GM12878 (cell line): ENCODE data around the gene CR1. TPM values are rescaled to one million over a fixed set of nuclear protein-coding genes. Genes with fewer than 3 reads are reported as not detected.

Source experiments
- ATAC-seq: fragments of 200-7000 bp; cut with Tn5 transposase; 3 replicates; pipeline ENCODE4 v1.9.1; 2020; ENCODE audit warnings: mild to moderate bottlenecking, moderate library complexity
- BruUV-seq: library from RNA; stranded (reverse); fragments of 400-500 nt; replicated peaks from 2 replicates; lab custom pipeline; 2021; lab: Mats Ljungman, UMichigan
- CTCF ChIA-PET: fragments of 300-600 bp; sonication (Branson Sonifier 250); formaldehyde crosslinking; extraction: SDS; loops from one replicate; lab custom pipeline; 2021; ENCODE audit warnings: inconsistent platforms; lab: Yijun Ruan, JAX
- POLR2A ChIA-PET: fragments of 350-600 bp; formaldehyde crosslinking; extraction: SDS; loops from one replicate; lab custom pipeline; 2021; ENCODE audit warnings: inconsistent platforms; lab: Charles Lee
- RAD21 ChIA-PET: fragments of 300-600 bp; sonication (Branson Sonifier 250); formaldehyde crosslinking; loops from one replicate; lab custom pipeline; 2023; ENCODE audit warnings: antibody characterized with exemption; ENCODE audit not compliant: unreplicated experiment; lab: Charles Lee
- SMC1A ChIA-PET: fragments of 300-600 bp; sonication (Branson Sonifier 250); formaldehyde crosslinking; loops from one replicate; lab custom pipeline; 2023; ENCODE audit not compliant: unreplicated experiment, uncharacterized antibody; lab: Charles Lee
- DNase-seq: peaks from one replicate; pipeline ENCODE4 v3.0.0-alpha.2; 2011; ENCODE audit warnings: low read depth, low spot score
- FAIRE-seq: peaks from 3 replicates; lab custom pipeline; 2011; peaks lifted over from hg19 to GRCh38; lab: Jason Lieb, UNC
- H2AFZ ChIP-seq: 2 replicates; pipeline ENCODE4 v1.6.0; 2011; ENCODE audit warnings: low read depth, low read length, control low read depth; ENCODE audit not compliant: control insufficient read depth
- H3K27ac ChIP-seq: 2 replicates; pipeline ENCODE4 v1.5.1; 2011; ENCODE audit warnings: control low read depth; ENCODE audit not compliant: control insufficient read depth, insufficient read depth
- H3K27me3 ChIP-seq, 2 experiments: replicated peaks in 1 of 2; 2 replicates each; pipeline versions ENCODE4 v1.6.0 to v1.6.1; 2011; ENCODE audit warnings: low read length in 1 of 2; ENCODE audit not compliant: control insufficient read depth in 2 of 2, insufficient read depth in 2 of 2
- H3K36me3 ChIP-seq, 2 experiments: 2 replicates each; pipeline ENCODE4 v1.5.1; 2011; ENCODE audit warnings: low read length in 1 of 2; ENCODE audit not compliant: control insufficient read depth in 2 of 2, insufficient read depth in 2 of 2
- H3K4me1 ChIP-seq: 2 replicates; pipeline ENCODE4 v1.6.1; 2011; ENCODE audit warnings: mild to moderate bottlenecking, low read length, moderate library complexity, mixed read lengths; ENCODE audit not compliant: control insufficient read depth, insufficient read depth
- H3K4me2 ChIP-seq: 2 replicates; pipeline ENCODE4 v1.6.0; 2011; ENCODE audit warnings: control low read depth; ENCODE audit not compliant: control insufficient read depth, insufficient read depth
- H3K4me3 ChIP-seq: fragments of 200-600 bp; sonication (generic); 2 replicates; pipeline ENCODE4 v1.5.1; 2016
- H3K79me2 ChIP-seq: 2 replicates; pipeline ENCODE4 v1.6.0; 2011; ENCODE audit warnings: low read length; ENCODE audit not compliant: control insufficient read depth, insufficient read depth
- H3K9ac ChIP-seq: 2 replicates; pipeline ENCODE4 v1.8.0; 2011; ENCODE audit warnings: low read length, control low read depth, mixed read lengths; ENCODE audit not compliant: control insufficient read depth, insufficient read depth
- H3K9me3 ChIP-seq: replicated peaks from 3 replicates; pipeline ENCODE4 v1.5.1; 2011; ENCODE audit warnings: mild to moderate bottlenecking, low read length; ENCODE audit not compliant: control insufficient read depth, insufficient read depth
- H4K20me1 ChIP-seq: 2 replicates; pipeline ENCODE4 v1.6.0; 2011; ENCODE audit not compliant: control insufficient read depth, insufficient read depth
- EGR1 ChIP-seq, 2 experiments: IDR thresholded peaks; 1 replicate in 1 of 2; 2 replicates in 1 of 2; pipeline ENCODE4 v1.6.1; 2011 to 2012; ENCODE audit warnings: low read depth in 2 of 2, low read length in 2 of 2, borderline replicate concordance in 1 of 2, mild to moderate bottlenecking in 1 of 2, moderate library complexity in 1 of 2
- EZH2 ChIP-seq: IDR thresholded peaks from 2 replicates; pipeline ENCODE4 v1.6.1; 2012; ENCODE audit warnings: low read depth, mild to moderate bottlenecking, control low read depth, inconsistent platforms, low read length, borderline replicate concordance; ENCODE audit not compliant: control insufficient read depth
- GABPA ChIP-seq: IDR thresholded peaks from 2 replicates; pipeline ENCODE4 v1.6.1; 2014; ENCODE audit warnings: antibody characterized with exemption, low read depth, mild to moderate bottlenecking, inconsistent platforms
- IKZF1 ChIP-seq: fragments of 450-650 bp; conservative IDR thresholded peaks from 2 replicates; pipeline ENCODE4 v1.6.1; 2017; ENCODE audit warnings: antibody characterized with exemption, mild to moderate bottlenecking
- MEF2A ChIP-seq: IDR thresholded peaks from 2 replicates; pipeline ENCODE4 v1.6.1; 2011; ENCODE audit warnings: low read depth, mild to moderate bottlenecking, low read length, moderate library complexity; ENCODE audit not compliant: insufficient read depth
- MTA3 ChIP-seq: IDR thresholded peaks from 2 replicates; pipeline ENCODE4 v1.6.1; 2012; ENCODE audit warnings: low read length, inconsistent platforms, borderline replicate concordance
- NFIC ChIP-seq: IDR thresholded peaks from 2 replicates; pipeline ENCODE4 v1.6.1; 2012; ENCODE audit warnings: low read depth, mild to moderate bottlenecking, inconsistent platforms, low read length, moderate library complexity
- POLR2AphosphoS2 ChIP-seq: IDR thresholded peaks from 2 replicates; pipeline ENCODE4 v1.6.1; 2011; ENCODE audit warnings: low read depth, mild to moderate bottlenecking, low read length, improper control_type of control experiment, moderate library complexity
- RBBP5 ChIP-seq: fragments of 200-600 bp; sonication (generic); conservative IDR thresholded peaks from 2 replicates; pipeline ENCODE4 v1.6.1; 2016
- ZNF217 ChIP-seq: fragments of 450-650 bp; IDR thresholded peaks from 2 replicates; pipeline ENCODE4 v1.6.1; 2017; ENCODE audit warnings: antibody characterized with exemption, mild to moderate bottlenecking
- WGBS: methylation state at CpG from one replicate; pipeline ENCODE4 v1.1.6; 2016; ENCODE audit warnings: low lambda C conversion rate; ENCODE audit not compliant: insufficient replicate concordance, insufficient coverage; ENCODE audit errors: missing lambda C conversion rate; 5-methylcytosine and 5-hydroxymethylcytosine counted together
- in situ Hi-C: fragments of 300-500 bp; cut with MboI; formaldehyde crosslinking; loops from 9 replicates; pipeline ENCODE4 v1.14.3; 2018; ENCODE audit warnings: mixed read lengths
- intact Hi-C: fragments of 100-400 bp; cut with micrococcal nuclease; formaldehyde crosslinking; loops from one replicate; pipeline ENCODE4 v1.14.2; 2022; ENCODE audit not compliant: unreplicated experiment
- polyA plus RNA-seq, 11 experiments: library from polyadenylated mRNA; depleted of rRNA in 4 of 11; unstranded in 6 of 11; stranded (reverse) in 5 of 11; fragments of >200 nt; fragmentation: Nextera tagmentation in 4 of 11; fragmentation: Illumina TruSeq in 1 of 11; extraction: Ambion mirVana in 4 of 11; extraction: Trizol in 1 of 11; gene quantifications; 1 replicate in 1 of 11; 2 replicates in 10 of 11; pipeline versions ENCODE4 v1.2.1 to v1.2.3, GENCODE V29; 2011 to 2016; ENCODE audit warnings: inconsistent platforms in 2 of 11, missing spikeins in 2 of 11, low read depth in 1 of 11
- total RNA-seq, 4 experiments: library from RNA; depleted of rRNA in 3 of 4; stranded (reverse); fragments of >200 nt in 3 of 4; fragmentation: Illumina TruSeq in 1 of 4; extraction: Trizol in 1 of 4; gene quantifications; 2 replicates each; pipeline versions ENCODE4 v1.2.1 to v1.2.3, GENCODE V29; 2013 to 2021
- TF ChIP-seq, protein P1 (sequence below): fragments of 450-650 bp; IDR thresholded peaks from 2 replicates; pipeline ENCODE4 v1.6.1; 2018; ENCODE audit warnings: borderline replicate concordance, mild to moderate bottlenecking; ENCODE audit not compliant: partially characterized antibody
- TF ChIP-seq, protein P2 (sequence below): fragments of 450-650 bp; IDR thresholded peaks from 2 replicates; pipeline ENCODE4 v1.6.1; 2016; ENCODE audit warnings: mild to moderate bottlenecking, moderate library complexity, borderline replicate concordance
- TF ChIP-seq, protein P3 (sequence below): fragments of 450-650 bp; IDR thresholded peaks from 2 replicates; pipeline ENCODE4 v1.6.1; 2014; ENCODE audit warnings: mild to moderate bottlenecking
- TF ChIP-seq, protein P4 (sequence below): fragments of 450-650 bp; conservative IDR thresholded peaks from 2 replicates; pipeline ENCODE4 v1.6.1; 2017; ENCODE audit warnings: mild to moderate bottlenecking, moderate library complexity

CR1 gene
- total and polyA plus RNA-seq, 10 of the 15 experiments (the other 5 are each of a cell fraction or from before 2014, with no cell fraction given) = 0.30 to 8.0 (median 4.3) TPM

DNA sequence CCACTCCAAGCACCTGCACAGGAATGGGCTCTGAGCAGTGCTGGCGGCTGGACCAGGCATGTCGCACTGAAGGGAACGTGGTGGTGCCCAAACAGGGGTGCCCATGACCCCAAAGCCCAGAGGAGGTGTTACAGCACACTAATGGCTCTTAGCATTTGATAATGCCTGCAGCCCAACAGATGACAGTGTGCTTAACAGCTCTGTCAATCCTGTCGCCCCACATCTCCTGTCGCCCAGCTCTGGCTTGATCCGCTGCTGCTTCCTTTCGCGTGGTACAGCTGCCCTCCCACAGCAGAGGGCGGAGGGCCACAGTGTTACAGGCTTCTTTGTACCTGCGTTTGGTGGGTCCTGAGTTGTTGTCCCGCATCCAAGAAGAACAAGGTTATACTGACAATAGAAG, 116.8 kb downstream of the CR1 start:
- CTCF ChIA-PET = no interaction called here
- H3K27me3 ChIP-seq = no peaks in the 10 kb centered on the region
- H2AFZ ChIP-seq = no peak overlapping the region
- no peak overlapping the region for H3K4me2 ChIP-seq
- no peak overlapping the region for H3K9ac ChIP-seq
- H3K9me3 ChIP-seq = no peaks in the 10 kb centered on the region
- ATAC-seq = no peak
- POLR2A ChIA-PET = no interaction called here
- SMC1A ChIA-PET = no interaction called here
- RAD21 ChIA-PET = no interaction called here
- no peaks in the 10 kb centered on the region for H3K79me2 ChIP-seq
- WGBS = 84% methylated on average over 10 of the region's 11 CpGs
- no peak for DNase-seq
- intact Hi-C loops (no loop called here), in situ Hi-C loops (no loop called here)
- BruUV-seq = no TSS peak
- no peaks in the 10 kb centered on the region for H4K20me1 ChIP-seq
- no peaks in the 10 kb centered on the region for H3K36me3 ChIP-seq
- no peak overlapping the region for H3K27ac ChIP-seq
- no peak overlapping the region for H3K4me3 ChIP-seq
- H3K4me1 ChIP-seq = no peaks in the 10 kb centered on the region
- FAIRE-seq = no peak
- TF ChIP-seq, protein P1, sequence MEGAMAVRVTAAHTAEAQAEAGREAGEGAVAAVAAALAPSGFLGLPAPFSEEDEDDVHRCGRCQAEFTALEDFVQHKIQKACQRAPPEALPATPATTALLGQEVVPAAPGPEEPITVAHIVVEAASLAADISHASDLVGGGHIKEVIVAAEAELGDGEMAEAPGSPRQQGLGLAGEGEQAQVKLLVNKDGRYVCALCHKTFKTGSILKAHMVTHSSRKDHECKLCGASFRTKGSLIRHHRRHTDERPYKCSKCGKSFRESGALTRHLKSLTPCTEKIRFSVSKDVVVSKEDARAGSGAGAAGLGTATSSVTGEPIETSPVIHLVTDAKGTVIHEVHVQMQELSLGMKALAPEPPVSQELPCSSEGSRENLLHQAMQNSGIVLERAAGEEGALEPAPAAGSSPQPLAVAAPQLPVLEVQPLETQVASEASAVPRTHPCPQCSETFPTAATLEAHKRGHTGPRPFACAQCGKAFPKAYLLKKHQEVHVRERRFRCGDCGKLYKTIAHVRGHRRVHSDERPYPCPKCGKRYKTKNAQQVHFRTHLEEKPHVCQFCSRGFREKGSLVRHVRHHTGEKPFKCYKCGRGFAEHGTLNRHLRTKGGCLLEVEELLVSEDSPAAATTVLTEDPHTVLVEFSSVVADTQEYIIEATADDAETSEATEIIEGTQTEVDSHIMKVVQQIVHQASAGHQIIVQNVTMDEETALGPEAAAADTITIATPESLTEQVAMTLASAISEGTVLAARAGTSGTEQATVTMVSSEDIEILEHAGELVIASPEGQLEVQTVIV = no peak
- TF ChIP-seq MEF2A (no peak), RBBP5 (no peak), EZH2 (no peak), NFIC (no peak), GABPA (no peak), MTA3 (no peak), POLR2AphosphoS2 (no peak), EGR1 (IDR thresholded peaks at IDR 0.05; ENCODE audit: borderline replicate concordance in 1 of 2, low read depth in 2 of 2, low read length in 2 of 2) (no peak), ZNF217 (no peak), IKZF1 (no peak)
- TF ChIP-seq, protein P2, sequence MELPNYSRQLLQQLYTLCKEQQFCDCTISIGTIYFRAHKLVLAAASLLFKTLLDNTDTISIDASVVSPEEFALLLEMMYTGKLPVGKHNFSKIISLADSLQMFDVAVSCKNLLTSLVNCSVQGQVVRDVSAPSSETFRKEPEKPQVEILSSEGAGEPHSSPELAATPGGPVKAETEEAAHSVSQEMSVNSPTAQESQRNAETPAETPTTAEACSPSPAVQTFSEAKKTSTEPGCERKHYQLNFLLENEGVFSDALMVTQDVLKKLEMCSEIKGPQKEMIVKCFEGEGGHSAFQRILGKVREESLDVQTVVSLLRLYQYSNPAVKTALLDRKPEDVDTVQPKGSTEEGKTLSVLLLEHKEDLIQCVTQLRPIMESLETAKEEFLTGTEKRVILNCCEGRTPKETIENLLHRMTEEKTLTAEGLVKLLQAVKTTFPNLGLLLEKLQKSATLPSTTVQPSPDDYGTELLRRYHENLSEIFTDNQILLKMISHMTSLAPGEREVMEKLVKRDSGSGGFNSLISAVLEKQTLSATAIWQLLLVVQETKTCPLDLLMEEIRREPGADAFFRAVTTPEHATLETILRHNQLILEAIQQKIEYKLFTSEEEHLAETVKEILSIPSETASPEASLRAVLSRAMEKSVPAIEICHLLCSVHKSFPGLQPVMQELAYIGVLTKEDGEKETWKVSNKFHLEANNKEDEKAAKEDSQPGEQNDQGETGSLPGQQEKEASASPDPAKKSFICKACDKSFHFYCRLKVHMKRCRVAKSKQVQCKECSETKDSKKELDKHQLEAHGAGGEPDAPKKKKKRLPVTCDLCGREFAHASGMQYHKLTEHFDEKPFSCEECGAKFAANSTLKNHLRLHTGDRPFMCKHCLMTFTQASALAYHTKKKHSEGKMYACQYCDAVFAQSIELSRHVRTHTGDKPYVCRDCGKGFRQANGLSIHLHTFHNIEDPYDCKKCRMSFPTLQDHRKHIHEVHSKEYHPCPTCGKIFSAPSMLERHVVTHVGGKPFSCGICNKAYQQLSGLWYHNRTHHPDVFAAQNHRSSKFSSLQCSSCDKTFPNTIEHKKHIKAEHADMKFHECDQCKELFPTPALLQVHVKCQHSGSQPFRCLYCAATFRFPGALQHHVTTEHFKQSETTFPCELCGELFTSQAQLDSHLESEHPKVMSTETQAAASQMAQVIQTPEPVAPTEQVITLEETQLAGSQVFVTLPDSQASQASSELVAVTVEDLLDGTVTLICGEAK = no peak
- TF ChIP-seq, protein P3, sequence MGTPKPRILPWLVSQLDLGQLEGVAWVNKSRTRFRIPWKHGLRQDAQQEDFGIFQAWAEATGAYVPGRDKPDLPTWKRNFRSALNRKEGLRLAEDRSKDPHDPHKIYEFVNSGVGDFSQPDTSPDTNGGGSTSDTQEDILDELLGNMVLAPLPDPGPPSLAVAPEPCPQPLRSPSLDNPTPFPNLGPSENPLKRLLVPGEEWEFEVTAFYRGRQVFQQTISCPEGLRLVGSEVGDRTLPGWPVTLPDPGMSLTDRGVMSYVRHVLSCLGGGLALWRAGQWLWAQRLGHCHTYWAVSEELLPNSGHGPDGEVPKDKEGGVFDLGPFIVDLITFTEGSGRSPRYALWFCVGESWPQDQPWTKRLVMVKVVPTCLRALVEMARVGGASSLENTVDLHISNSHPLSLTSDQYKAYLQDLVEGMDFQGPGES = no peak
- TF ChIP-seq, protein P4, sequence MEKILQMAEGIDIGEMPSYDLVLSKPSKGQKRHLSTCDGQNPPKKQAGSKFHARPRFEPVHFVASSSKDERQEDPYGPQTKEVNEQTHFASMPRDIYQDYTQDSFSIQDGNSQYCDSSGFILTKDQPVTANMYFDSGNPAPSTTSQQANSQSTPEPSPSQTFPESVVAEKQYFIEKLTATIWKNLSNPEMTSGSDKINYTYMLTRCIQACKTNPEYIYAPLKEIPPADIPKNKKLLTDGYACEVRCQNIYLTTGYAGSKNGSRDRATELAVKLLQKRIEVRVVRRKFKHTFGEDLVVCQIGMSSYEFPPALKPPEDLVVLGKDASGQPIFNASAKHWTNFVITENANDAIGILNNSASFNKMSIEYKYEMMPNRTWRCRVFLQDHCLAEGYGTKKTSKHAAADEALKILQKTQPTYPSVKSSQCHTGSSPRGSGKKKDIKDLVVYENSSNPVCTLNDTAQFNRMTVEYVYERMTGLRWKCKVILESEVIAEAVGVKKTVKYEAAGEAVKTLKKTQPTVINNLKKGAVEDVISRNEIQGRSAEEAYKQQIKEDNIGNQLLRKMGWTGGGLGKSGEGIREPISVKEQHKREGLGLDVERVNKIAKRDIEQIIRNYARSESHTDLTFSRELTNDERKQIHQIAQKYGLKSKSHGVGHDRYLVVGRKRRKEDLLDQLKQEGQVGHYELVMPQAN = no peak
